ENCODE data around the gene ERP44. TPM values are rescaled to one million over a fixed set of nuclear protein-coding genes. Genes with fewer than 3 reads are reported as not detected.

The ERP44 gene
- polyA plus RNA-seq, 3 donors = 18.4 to 74.0 (median 66.3) TPM

DNA sequence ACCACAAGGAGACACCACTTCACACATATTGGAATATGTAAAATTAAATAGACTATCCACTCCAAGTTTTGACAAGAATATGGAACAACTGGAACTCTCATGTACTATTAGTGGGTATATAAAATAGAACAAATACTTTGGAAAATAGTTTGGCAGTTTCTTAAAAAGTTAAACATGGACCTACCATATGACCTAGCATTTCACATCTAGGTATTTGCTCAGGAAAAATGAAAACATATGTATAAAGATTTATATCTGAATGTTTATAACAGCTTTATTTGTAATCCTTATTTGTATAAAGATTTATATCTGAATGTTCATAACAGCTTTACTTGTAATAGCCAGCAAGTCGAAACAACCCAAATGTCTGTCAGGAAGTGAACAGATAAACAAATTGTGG is 49.2 kb downstream of the ERP44 start:
- no peaks in the 10 kb centered on the region for H3K9me3 Mint-ChIP-seq
- Histone ChIP-seq H3K4me1 (ENCODE audit: control insufficient read depth in 1 of 2, insufficient read depth in 2 of 2, low read length in 2 of 2) (no peaks in the 10 kb centered on the region), H3K36me3 (replicated peaks in 1 of 2; ENCODE audit: control insufficient read depth in 1 of 2, insufficient read depth in 2 of 2, low read length in 2 of 2) (peaks cover 50 to 81% of the 10 kb centered on the region in 2 donors), H3K4me3 (replicated peaks in 1 of 3; ENCODE audit: low read depth in 2 of 3, low read length in 3 of 3) (no peak overlapping the region), H3K9ac (ENCODE audit: insufficient read depth, low read length, poor library complexity, severe bottlenecking) (no peak overlapping the region), H2AFZ (ENCODE audit: insufficient read depth, low read depth, low read length, poor library complexity, severe bottlenecking) (no peak overlapping the region), H3K9me3 (replicated peaks in 1 of 2; ENCODE audit: control insufficient read depth in 1 of 2, insufficient read depth in 1 of 2, low read length in 2 of 2) (no peaks in the 10 kb centered on the region), H3K79me2 (ENCODE audit: insufficient read depth, low read length) (peaks cover 30% of the 10 kb centered on the region), H4K20me1 (ENCODE audit: insufficient read depth, low read length) (peaks cover 90% of the 10 kb centered on the region), H3K27me3 (ENCODE audit: control insufficient read depth in 2 of 2, insufficient read depth in 2 of 2, low read length in 2 of 2) (no peaks in the 10 kb centered on the region), H3K27ac (ENCODE audit: low read depth in 1 of 2, low read length in 2 of 2) (no peak overlapping the region), H3K4me2 (replicated peaks; ENCODE audit: extremely low read depth, low read length, poor library complexity, severe bottlenecking) (no peak overlapping the region)
- H3K36me3 Mint-ChIP-seq = peaks cover 54 to 70% of the 10 kb centered on the region in 2 donors
- peaks cover 0 to 3% (median 1%) of the 10 kb centered on the region in 3 donors for H3K27me3 Mint-ChIP-seq (ENCODE audit: low read depth in 3 of 3)
- H3K4me1 Mint-ChIP-seq = peaks cover 10% of the 10 kb centered on the region
- DNase-seq = no peak
- no peak overlapping the region for H3K27ac Mint-ChIP-seq
- intact Hi-C loops (cut with micrococcal nuclease) = no loop called here
- TF ChIP-seq, protein P1, sequence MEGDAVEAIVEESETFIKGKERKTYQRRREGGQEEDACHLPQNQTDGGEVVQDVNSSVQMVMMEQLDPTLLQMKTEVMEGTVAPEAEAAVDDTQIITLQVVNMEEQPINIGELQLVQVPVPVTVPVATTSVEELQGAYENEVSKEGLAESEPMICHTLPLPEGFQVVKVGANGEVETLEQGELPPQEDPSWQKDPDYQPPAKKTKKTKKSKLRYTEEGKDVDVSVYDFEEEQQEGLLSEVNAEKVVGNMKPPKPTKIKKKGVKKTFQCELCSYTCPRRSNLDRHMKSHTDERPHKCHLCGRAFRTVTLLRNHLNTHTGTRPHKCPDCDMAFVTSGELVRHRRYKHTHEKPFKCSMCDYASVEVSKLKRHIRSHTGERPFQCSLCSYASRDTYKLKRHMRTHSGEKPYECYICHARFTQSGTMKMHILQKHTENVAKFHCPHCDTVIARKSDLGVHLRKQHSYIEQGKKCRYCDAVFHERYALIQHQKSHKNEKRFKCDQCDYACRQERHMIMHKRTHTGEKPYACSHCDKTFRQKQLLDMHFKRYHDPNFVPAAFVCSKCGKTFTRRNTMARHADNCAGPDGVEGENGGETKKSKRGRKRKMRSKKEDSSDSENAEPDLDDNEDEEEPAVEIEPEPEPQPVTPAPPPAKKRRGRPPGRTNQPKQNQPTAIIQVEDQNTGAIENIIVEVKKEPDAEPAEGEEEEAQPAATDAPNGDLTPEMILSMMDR (IDR thresholded peaks at IDR 0.05) = no peak
- no CpG with 5 or more reads among the region's 1 CpG for WGBS (ENCODE audit: insufficient coverage)
- no peak overlapping the region for H3K4me3 Mint-ChIP-seq

DNA sequence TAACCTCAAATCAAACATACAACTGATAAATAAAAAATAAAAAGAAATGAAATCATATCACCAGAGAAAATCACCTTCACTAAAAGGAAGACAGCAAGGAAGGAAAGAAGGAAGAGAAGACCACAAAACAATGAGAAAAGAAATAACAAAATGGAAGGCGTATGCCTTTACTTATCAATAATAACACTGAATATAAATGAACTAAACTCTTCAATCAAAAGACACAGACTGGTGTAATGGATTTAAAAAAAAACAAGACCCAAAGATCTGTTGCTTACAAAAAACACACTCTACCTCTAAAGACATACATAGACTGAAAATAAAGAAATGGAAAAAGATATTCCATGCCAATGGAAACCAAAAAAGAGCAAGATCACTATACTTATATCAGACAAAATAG is 60.3 kb downstream of the ERP44 start:
- H3K27me3 ChIP-seq (ENCODE audit: control insufficient read depth in 2 of 2, insufficient read depth in 2 of 2, low read length in 2 of 2) = no peaks in the 10 kb centered on the region
- intact Hi-C loops (cut with micrococcal nuclease) = no loop called here
- no CpG with 5 or more reads among the region's 1 CpG for WGBS (ENCODE audit: insufficient coverage)

More for the DNA sequence above, 60.3 kb downstream of the ERP44 start:
- Mint-ChIP-seq H3K27me3 (ENCODE audit: low read depth in 3 of 3) (no peaks in the 10 kb centered on the region), H3K36me3 (peaks cover 67 to 83% of the 10 kb centered on the region in 2 donors), H3K27ac (no peak overlapping the region), H3K9me3 (peaks cover 0 to 15% (median 8%) of the 10 kb centered on the region in 7 donors), H3K4me1 (peaks cover 10% of the 10 kb centered on the region), H3K4me3 (no peak overlapping the region)
- Histone ChIP-seq H3K79me2 (ENCODE audit: insufficient read depth, low read length) (peaks cover 91% of the 10 kb centered on the region), H3K36me3 (replicated peaks in 1 of 2; ENCODE audit: control insufficient read depth in 1 of 2, insufficient read depth in 2 of 2, low read length in 2 of 2) (peaks cover 2 to 74% of the 10 kb centered on the region in 2 donors), H3K4me1 (ENCODE audit: control insufficient read depth in 1 of 2, insufficient read depth in 2 of 2, low read length in 2 of 2) (no peaks in the 10 kb centered on the region), H4K20me1 (ENCODE audit: insufficient read depth, low read length) (peaks cover 84% of the 10 kb centered on the region), H3K4me3 (replicated peaks in 1 of 3; ENCODE audit: low read depth in 2 of 3, low read length in 3 of 3) (no peak overlapping the region), H3K27ac (ENCODE audit: low read depth in 1 of 2, low read length in 2 of 2) (no peak overlapping the region), H2AFZ (ENCODE audit: insufficient read depth, low read depth, low read length, poor library complexity, severe bottlenecking) (no peak overlapping the region), H3K9ac (ENCODE audit: insufficient read depth, low read length, poor library complexity, severe bottlenecking) (no peak overlapping the region), H3K4me2 (replicated peaks; ENCODE audit: extremely low read depth, low read length, poor library complexity, severe bottlenecking) (no peak overlapping the region), H3K9me3 (replicated peaks in 1 of 2; ENCODE audit: control insufficient read depth in 1 of 2, insufficient read depth in 1 of 2, low read length in 2 of 2) (no peaks in the 10 kb centered on the region)
- no peak for DNase-seq
- TF ChIP-seq, protein P1 (IDR thresholded peaks at IDR 0.05) = no peak

All from CD14-positive monocyte (primary cell).